Measurements from ENCODE around the gene ARPC1A. TPM values are rescaled to one million over a fixed set of nuclear protein-coding genes. Genes with fewer than 3 reads are reported as not detected.
"Not testable (repeated sequence)": the region's sequence is repeated elsewhere in the genome, so short reads cannot be mapped to it uniquely, and the experiment has no call there.

The ARPC1A gene
- total RNA-seq, 8 experiments from 2014 or later = 82.9 to 171 (median 106) TPM

DNA sequence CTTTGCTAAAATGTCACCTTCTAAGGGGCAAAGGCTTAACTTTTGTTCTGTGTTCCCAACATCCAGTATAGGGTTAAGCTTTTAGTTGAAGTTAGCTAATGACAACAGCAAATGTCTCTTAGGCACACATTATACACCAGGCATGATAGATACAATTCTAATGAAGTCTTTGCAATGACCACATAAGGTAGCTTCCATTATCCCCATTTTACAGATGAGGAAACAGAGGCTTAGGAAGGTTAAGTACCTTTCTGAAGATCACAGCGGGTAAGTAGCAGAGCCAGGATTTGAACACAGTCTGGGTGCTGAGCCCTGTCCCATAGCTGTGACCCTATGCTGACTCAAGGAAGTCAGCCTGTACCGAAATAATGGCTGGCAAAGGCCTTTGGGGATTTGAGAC is 84.9 kb downstream of the ARPC1A start:
- in situ Hi-C loops (cut with MboI; ENCODE audit: low pct_unique_long_range_greater_than_20kb in 2 of 9, low sequenced_read_pairs in 9 of 9, unreplicated experiment in 9 of 9) = no loop called here
- 83 to 100% (median 100%) methylated on average over 1 to 2 of the region's 2 CpGs; no CpG with 5 or more reads in 2 of the 10 experiments for WGBS, 10 experiments
- Histone ChIP-seq H3K4me3 (peak overlapping the region in 2 of 5 donors; percentile 91 to 93), H3K27ac (no peak overlapping the region), H3K4me1 (replicated peaks in 1 of 2) (peaks cover 13 to 16% of the 10 kb centered on the region in 2 donors)
- no peak for ATAC-seq (replicated peaks in 6 of 8)

DNA sequence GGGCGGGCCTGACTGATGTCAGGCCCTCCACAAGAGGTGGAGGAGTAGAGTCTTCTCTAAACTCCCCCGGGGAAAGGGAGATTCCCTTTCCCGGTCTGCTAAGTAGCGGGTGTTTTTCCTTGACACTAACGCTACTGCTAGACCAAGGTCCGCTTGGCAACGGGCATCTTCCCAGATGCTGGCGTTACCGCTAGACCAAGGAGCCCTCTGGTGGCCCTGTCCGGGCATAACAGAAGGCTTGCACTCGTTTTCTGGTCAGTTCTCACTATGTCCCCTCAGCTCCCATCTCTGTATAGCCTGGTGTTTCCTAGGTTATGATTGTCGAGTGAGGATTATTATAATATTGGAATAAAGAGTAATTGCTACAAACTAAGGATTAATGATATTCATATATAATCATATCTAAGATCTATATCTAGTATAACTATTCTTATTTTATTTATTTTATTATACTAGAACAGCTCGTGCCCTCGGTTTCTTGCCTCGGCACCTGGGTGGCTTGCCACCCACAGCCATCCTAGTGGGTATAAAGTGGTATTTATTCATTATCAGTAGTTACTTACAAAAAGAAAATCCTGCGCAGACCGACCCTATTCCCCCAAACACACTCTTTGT is 89.9 kb downstream of the ARPC1A start:
- in situ Hi-C loops (cut with MboI; ENCODE audit: low pct_unique_long_range_greater_than_20kb in 2 of 9, low sequenced_read_pairs in 9 of 9, unreplicated experiment in 9 of 9); H3K4me1 ChIP-seq (replicated peaks in 1 of 2); H3K4me3 ChIP-seq; ATAC-seq (replicated peaks in 6 of 8); H3K27ac ChIP-seq: not testable (repeated sequence)
- 52 to 100% (median 76%) methylated on average over 1 to 9 of the region's 17 CpGs; no CpG with 5 or more reads in 1 of the 10 experiments for WGBS, 10 experiments

Other genes with a start within 250 kb of the ARPC1A start
- gene SMURF1, start 181.8 kb upstream of the ARPC1A start, total RNA-seq = 10 to 100 TPM; 11.1 to 24.6 (median 17.2) TPM
- gene KPNA7, start 117.8 kb upstream of the ARPC1A start, total RNA-seq = under 1 TPM in 3 of 8 experiments, not detected in 5; 0.11 to 0.14 (median 0.14) TPM
- gene MYH16, start 53.1 kb upstream of the ARPC1A start, total RNA-seq = under 1 TPM in 5 of 8 experiments, not detected in 3; 0.10 to 0.52 (median 0.14) TPM
- gene ARPC1B, start 48.8 kb downstream of the ARPC1A start, total RNA-seq = 100 to 1,000 TPM in 3 of 8 experiments, 10 to 100 TPM in 2, 1 to 10 TPM in 3; 2.6 to 396 (median 23.9) TPM
- 100 to 1,000 TPM in 5 of 8 experiments, 10 to 100 TPM in 3; 88.1 to 172 (median 103) TPM for gene PDAP1, start 82.7 kb downstream of the ARPC1A start, total RNA-seq
- gene BUD31, start 83.1 kb downstream of the ARPC1A start, total RNA-seq = 100 to 1,000 TPM; 105 to 221 (median 146) TPM
- 10 to 100 TPM in 2 of 8 experiments, 1 to 10 TPM in 6; 4.9 to 18.9 (median 7.1) TPM for gene PTCD1, start 112.9 kb downstream of the ARPC1A start, total RNA-seq
- gene CPSF4, start 113.0 kb downstream of the ARPC1A start, total RNA-seq = 10 to 100 TPM; 24.8 to 69.5 (median 41.8) TPM
- 100 to 1,000 TPM; 488 to 967 (median 750) TPM for gene ATP5MF, start 140.3 kb downstream of the ARPC1A start, total RNA-seq
- gene ZNF789, start 147.0 kb downstream of the ARPC1A start, total RNA-seq = 10 to 100 TPM in 7 of 8 experiments, 1 to 10 TPM in 1; 6.1 to 26.3 (median 16.4) TPM
- gene ZNF394, start 174.4 kb downstream of the ARPC1A start, total RNA-seq = 10 to 100 TPM; 17.0 to 34.9 (median 19.5) TPM
- 10 to 100 TPM in 7 of 8 experiments, 1 to 10 TPM in 1; 9.0 to 19.7 (median 17.1) TPM for gene ZKSCAN5, start 178.8 kb downstream of the ARPC1A start, total RNA-seq
- gene FAM200A, start 226.2 kb downstream of the ARPC1A start, total RNA-seq = 10 to 100 TPM in 6 of 8 experiments, 1 to 10 TPM in 2; 6.6 to 18.6 (median 13.7) TPM
- gene ZNF655, start 232.7 kb downstream of the ARPC1A start, total RNA-seq = 100 to 1,000 TPM in 1 of 8 experiments, 10 to 100 TPM in 7; 38.8 to 124 (median 63.6) TPM